ENCODE results near the gene ZBTB7C.
"Not testable (repeated sequence)": the region's sequence is repeated elsewhere in the genome, so short reads cannot be mapped to it uniquely, and the experiment has no call there.

ZBTB7C gene

DNA sequence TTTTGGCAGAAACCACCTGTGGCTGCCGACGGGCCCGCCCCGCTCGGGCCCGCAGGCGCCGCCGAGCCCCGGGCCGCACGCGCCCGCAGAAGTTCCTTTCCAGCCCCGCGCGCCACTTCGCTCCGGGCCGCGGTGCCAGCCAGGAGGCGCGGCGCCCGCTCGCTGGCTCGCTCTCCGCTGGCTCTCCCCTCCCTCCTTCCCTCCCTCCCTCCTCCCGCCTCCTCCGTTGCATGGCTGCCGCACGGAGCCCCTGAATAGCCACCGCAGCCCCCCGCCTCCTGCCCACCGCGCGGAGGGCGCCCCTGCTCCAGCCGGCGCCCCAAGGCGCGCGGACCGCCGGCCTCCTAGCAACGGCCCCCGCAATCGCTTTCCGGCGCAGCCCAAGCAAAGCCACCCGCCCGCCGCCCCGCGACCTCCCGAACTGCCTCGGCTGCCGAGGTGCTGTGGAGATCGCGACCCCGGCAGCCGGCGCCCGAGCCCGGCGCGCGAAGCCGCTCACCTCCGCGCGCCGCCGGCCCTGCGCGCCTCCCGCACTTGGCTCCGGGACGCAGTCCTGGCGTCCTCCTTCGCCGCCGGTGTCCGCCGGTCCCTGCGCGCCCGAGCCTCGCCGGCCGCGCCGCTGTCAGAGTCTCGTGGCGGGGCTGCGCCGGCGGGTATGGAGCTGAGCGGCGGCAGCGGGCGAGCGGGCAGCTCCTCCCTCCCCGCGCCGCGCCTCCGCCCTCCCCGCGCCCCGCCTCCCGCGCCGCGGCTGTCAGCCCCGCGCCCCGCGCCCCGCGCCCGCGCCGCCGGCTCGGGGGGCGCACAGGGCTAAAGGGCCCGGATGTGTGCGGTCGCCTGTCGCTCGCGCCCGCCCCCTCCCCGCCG is at the start of gene ZBTB7C:
Gene ZBTB7C (minus strand): TSS at position 657 of the 864 bp plus-strand sequence.
- no peak for DNase-seq (ENCODE audit: low read depth in 2 of 2)

DNA sequence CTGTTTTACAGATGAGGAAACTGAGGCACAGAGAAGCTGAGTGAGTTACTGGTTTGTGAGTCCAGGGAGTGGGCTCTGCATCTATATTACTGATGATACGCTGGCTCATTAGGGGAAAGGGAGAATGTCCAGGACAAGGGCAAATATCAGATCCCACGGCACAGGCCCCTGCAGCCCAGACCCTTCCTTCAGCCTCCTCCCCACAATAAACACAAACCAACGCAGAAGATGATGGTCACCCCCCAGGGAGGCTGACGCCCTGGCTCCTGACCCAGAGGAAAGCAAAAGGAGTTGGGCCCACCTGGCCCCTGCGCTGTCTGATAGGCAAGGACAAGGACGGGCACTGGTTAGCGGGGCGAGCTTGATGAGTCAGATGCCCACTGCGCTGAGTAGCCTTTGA is 47.7 kb upstream of the ZBTB7C start:
- DNase-seq (ENCODE audit: low read depth in 2 of 2), result no peak

- peak; percentile 25 to 32 for DNase-seq (ENCODE audit: low read depth in 2 of 2)
Observed at GRCh38 chr18:48455555-48456478, 46.6 kb upstream of the ZBTB7C start.

DNA sequence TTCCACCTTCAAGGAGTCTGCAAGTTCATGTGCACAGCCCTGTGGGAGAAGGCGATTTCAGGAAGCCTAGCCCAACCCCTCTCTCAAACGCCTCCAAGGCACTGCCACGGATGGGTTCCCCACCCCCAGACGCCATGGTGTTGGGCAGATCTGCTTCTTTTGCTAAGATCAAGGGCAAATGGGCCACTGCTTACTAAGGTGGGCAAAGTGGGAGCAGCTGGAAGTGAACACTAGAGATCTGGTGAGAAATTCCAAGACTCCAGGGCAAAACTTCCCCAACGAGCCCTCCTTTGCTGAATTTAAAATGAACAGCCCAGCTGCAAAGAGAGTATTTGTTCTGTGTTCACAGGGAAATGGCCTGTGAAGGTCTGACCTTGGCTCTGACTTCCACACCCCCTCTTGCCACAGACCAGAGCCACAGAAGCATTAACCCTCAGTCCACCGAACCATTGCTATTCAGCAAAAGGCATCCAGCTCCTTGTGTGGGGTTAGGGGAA is 45.1 kb upstream of the ZBTB7C start:
- no peak for DNase-seq (ENCODE audit: low read depth in 2 of 2)

GRCh38 chr18:48453330-48454066 is 44.3 kb upstream of the ZBTB7C start:
- DNase-seq (ENCODE audit: low read depth in 2 of 2), result no peak

DNA sequence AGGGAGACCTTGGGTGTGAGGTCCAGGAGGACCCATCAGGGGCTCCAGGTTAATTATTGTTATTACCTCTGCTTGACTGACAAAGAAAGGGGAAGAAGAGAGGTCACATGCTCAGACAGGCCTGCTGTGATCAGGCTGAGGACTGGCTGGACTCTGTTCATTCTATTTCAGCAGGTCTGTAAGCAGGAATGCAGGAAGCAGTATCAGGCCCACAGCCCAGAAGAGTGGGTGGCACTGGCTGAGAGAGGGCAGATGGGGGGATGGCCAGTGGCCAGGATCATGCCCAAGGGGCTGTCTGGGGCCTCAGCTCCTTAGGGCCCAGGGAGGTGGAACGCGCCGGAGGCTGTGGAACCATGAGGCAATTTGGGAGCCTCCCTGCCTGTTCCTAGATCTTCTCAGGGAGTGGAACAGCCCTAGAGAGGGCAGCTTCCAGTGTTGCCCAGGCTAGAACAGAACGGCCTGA is 43.7 kb upstream of the ZBTB7C start:
- DNase-seq (ENCODE audit: low read depth in 2 of 2), result no peak

DNA sequence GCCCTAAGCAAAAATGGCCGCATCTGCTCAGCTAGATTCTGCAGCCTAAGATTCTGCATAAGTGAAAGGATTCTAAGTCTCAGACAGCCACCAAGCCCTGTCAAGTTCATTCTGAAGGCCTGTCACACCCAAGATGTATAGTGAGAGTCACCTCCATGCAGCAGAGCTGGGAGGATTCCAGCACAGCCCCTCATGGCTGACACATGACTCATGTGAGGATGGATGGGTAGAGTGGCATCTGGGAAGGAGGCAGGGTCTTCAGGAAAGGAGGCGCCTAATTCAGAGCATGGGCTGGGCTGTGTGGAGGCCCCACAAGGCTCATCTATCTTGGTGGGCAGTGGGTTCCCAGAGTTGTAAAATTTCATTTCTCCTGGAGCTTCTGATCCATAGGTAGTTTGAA is 41.5 kb upstream of the ZBTB7C start:
- DNase-seq (ENCODE audit: low read depth in 2 of 2), result no peak

- DNase-seq (ENCODE audit: low read depth in 2 of 2), result peak; percentile 45 to 51
Observed at GRCh38 chr18:48446582-48447225, 37.5 kb upstream of the ZBTB7C start.

DNA sequence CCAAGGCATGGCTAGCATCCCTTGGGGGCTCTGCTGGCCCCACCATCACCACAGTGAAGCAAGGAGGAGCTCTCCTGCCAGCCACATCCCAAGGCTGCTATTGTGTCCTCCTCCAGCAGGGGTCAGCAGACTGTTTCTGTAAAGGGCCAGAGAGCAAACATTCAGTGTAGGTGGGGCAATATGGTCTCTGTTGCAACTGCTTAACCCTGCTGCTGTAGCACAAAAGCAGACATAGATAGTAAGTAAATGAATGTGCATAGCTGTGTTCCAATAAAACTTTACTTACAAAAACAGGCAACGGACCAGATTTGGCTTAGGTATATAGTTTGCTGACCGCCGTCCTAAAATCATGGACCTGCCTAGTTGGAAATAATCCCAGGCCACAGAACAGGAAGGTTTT is 36.4 kb upstream of the ZBTB7C start:
- peak; percentile 41 to 51 for DNase-seq (ENCODE audit: low read depth in 2 of 2)

GRCh38 chr18:48442761-48443160 is 33.6 kb upstream of the ZBTB7C start:
- no peak for DNase-seq (ENCODE audit: low read depth in 2 of 2)

DNA sequence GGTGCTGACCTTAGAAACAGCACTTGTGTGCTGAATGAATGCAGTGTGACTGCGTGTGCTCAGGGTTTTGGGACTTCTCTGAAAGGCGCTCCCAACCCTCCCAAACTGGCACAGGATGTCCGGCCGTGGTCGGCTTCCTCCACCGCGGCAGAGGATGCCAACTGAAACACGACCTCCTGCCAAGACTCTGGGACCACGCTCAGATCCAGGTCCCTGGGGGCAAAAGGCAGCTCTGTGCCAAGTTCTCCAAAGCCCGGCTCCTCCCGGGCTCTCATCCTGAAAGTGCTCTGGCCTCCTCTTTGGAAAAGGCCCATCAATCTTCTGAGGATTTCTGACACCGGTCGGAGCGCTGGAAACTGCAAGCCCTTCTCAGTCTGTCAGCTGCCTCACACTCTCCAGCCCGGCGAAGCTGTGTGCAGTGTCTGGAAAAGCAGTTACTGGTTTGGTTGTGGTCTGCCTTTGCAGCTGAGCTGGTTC is 32.3 kb upstream of the ZBTB7C start:
- DNase-seq (ENCODE audit: low read depth in 2 of 2), result no peak

GRCh38 chr18:48440924-48441323 is 31.7 kb upstream of the ZBTB7C start:
- no peak for DNase-seq (ENCODE audit: low read depth in 2 of 2)

DNA sequence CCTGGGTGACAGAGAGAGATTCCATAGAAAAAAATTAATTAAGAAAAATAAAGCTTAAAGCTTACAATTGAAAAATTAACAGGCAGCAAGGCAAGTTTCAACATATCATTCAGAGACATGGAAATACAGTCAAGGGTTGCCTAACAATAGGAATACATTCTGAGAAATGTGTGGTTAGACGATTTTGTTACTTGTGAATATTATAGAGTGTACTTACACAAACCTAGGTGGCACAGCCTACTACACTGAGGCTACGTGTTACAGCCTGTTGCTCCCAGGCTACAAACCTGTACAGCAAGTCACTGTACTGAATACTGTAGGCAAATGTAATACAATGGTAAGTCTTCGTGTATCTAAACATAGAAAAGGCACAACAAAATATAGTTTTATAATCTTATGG is 27.7 kb upstream of the ZBTB7C start:
- no peak for DNase-seq (ENCODE audit: low read depth in 2 of 2)

GRCh38 chr18:48434382-48434781 is 25.2 kb upstream of the ZBTB7C start:
- not testable (repeated sequence) for DNase-seq (ENCODE audit: low read depth in 2 of 2)

DNA sequence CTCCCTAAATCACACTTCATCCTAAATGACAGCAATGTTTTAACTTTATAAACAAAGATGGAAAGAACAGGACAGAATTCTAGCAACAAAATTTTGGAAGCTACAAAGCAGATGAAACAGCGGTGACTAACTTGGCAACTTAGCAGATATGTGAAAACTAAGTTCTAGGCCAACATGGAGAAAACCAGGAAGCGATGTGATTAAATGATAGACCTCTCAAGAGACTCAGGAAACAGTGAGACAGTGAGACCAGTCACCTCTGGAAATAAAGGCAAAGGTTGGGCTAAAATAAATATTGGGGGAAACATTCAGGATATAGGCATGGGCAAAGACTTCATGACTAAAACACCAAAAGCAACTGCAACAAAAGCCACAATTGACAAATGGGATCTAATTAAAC is 24.4 kb upstream of the ZBTB7C start:
- no peak for DNase-seq (ENCODE audit: low read depth in 2 of 2)

DNA sequence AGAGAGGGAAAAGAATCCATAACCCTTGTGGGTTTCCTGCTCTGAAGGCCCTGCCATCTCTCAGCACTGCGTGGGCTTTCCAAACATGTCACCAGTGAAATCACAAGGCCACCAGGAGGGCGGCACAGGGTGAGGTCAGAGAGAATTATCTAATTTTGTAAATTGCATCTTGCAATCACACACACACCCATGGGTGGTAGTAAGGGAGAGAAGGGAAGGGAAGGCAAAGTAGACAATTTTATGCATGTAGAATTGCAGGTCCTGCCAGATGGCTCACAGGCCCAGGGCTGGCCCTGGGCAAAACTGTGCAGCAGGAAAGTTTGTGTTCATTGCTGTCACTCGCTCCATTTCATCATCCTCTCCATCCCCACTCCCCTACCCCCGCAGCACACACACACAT is 21.0 kb upstream of the ZBTB7C start:
- DNase-seq (ENCODE audit: low read depth in 2 of 2), result no peak

- DNase-seq (ENCODE audit: low read depth in 2 of 2), result no peak
Observed at GRCh38 chr18:48428475-48429177, 19.4 kb upstream of the ZBTB7C start.

GRCh38 chr18:48422947-48423378 is 13.8 kb upstream of the ZBTB7C start:
- no peak for DNase-seq (ENCODE audit: low read depth in 2 of 2)

- no peak for DNase-seq (ENCODE audit: low read depth in 2 of 2)
Observed at GRCh38 chr18:48419277-48420022, 10.3 kb upstream of the ZBTB7C start.
